K562 (cell line): Measurements from ENCODE around the gene OR14A16. TPM values are rescaled to one million over a fixed set of nuclear protein-coding genes. Genes with fewer than 3 reads are reported as not detected.
A peak's percentile ranks its signal among the peaks of the same experiment; 100 is the strongest.

Source experiments
- FOXJ2 ChIP-seq: fragments of 200-800 bp; sonication (Bioruptor generic); IDR thresholded peaks from 2 replicates; pipeline ENCODE4 v1.6.1; 2016; ENCODE audit warnings: missing genetic modification characterization, missing compliant biosample characterization
- HDAC6 ChIP-seq: IDR thresholded peaks from 2 replicates; pipeline ENCODE4 v1.6.1; 2012; ENCODE audit warnings: low read depth, mild to moderate bottlenecking, control low read depth, inconsistent platforms, low read length, moderate library complexity
- HMGN3 ChIP-seq: IDR thresholded peaks from 2 replicates; pipeline ENCODE4 v1.6.1; 2011; ENCODE audit warnings: borderline replicate concordance, low read depth, mild to moderate bottlenecking, mixed read lengths, low read length; ENCODE audit not compliant: insufficient read length; ENCODE audit errors: extremely low read depth
- HNRNPH1 ChIP-seq: fragments of 200-400 bp; formaldehyde crosslinking; optimal IDR thresholded peaks from 2 replicates; pipeline ENCODE3; 2017; ENCODE audit warnings: low read depth, mild to moderate bottlenecking, low read length, moderate library complexity
- KLF10 ChIP-seq: fragments of 250-450 bp; sonication (Bioruptor Pico); IDR thresholded peaks from 2 replicates; pipeline ENCODE4 v1.6.1; 2021; ENCODE audit warnings: matching md5 sums
- KLF13 ChIP-seq: fragments of 450-650 bp; IDR thresholded peaks from 2 replicates; pipeline ENCODE4 v1.6.1; 2016; ENCODE audit warnings: missing genetic modification characterization, low read depth, mild to moderate bottlenecking, missing compliant biosample characterization, moderate library complexity, borderline replicate concordance
- LCOR ChIP-seq: sonication (generic); formaldehyde crosslinking; IDR thresholded peaks from 2 replicates; pipeline ENCODE4 v1.8.0; 2022; ENCODE audit warnings: mild to moderate bottlenecking, missing genetic modification reagents
- TRIM24 ChIP-seq, 2 experiments: fragments of 450-650 bp; IDR thresholded peaks; 2 replicates each; pipeline ENCODE4 v1.6.1; 2016
- WHSC1 ChIP-seq: IDR thresholded peaks from one replicate; pipeline ENCODE4 v1.6.1; 2012; ENCODE audit warnings: low read length, control low read depth, inconsistent platforms
- ZNF217 ChIP-seq: sonication (generic); formaldehyde crosslinking; IDR thresholded peaks from 2 replicates; pipeline ENCODE4 v1.8.0; 2022; ENCODE audit warnings: mild to moderate bottlenecking, missing genetic modification reagents
- ZNF347 ChIP-seq: fragments of 450-650 bp; formaldehyde crosslinking; IDR thresholded peaks from 2 replicates; pipeline ENCODE4 v1.4.0; 2020; ENCODE audit warnings: low read depth, mild to moderate bottlenecking, moderate library complexity
- ZNF445 ChIP-seq: fragments of 250-450 bp; sonication (Bioruptor Pico); IDR thresholded peaks from 2 replicates; pipeline ENCODE4 v1.4.0; 2020; ENCODE audit warnings: low read depth, mild to moderate bottlenecking, moderate library complexity
- ZNF668 ChIP-seq: fragments of 250-450 bp; sonication (Bioruptor Pico); IDR thresholded peaks from 2 replicates; pipeline ENCODE4 v1.8.0; 2022; ENCODE audit warnings: mild to moderate bottlenecking, inconsistent platforms
- polyA plus RNA-seq, 8 experiments: library from polyadenylated mRNA; depleted of rRNA in 4 of 8; stranded (reverse) in 5 of 8; unstranded in 3 of 8; fragments of >200 nt; fragmentation: Nextera tagmentation in 2 of 8; fragmentation: Illumina TruSeq in 1 of 8; extraction: Ambion mirVana in 2 of 8; extraction: Trizol in 1 of 8; gene quantifications; 2 replicates each; pipeline versions ENCODE4 v1.2.1 to v1.2.3, GENCODE V29; 2011 to 2014; ENCODE audit warnings: inconsistent platforms in 1 of 8, missing spikeins in 1 of 8
- total RNA-seq, 7 experiments: library from RNA; depleted of rRNA in 6 of 7; stranded (reverse); fragments of >200 nt in 6 of 7; fragmentation: Illumina TruSeq in 2 of 7; extraction: Trizol in 2 of 7; gene quantifications; 2 replicates each; pipeline versions ENCODE4 v1.2.1 to v1.2.3, GENCODE V29; 2011 to 2021; ENCODE audit warnings: low replicate concordance in 1 of 7
- TF ChIP-seq, protein P1 (sequence below): fragments of 250-450 bp; sonication (Bioruptor Pico); IDR thresholded peaks from 2 replicates; pipeline ENCODE4 v1.8.0; 2022; ENCODE audit warnings: inconsistent platforms
- TF ChIP-seq, protein P2 (sequence below): fragments of 450-650 bp; formaldehyde crosslinking; IDR thresholded peaks from 2 replicates; pipeline ENCODE4 v1.4.0; 2022; ENCODE audit warnings: mild to moderate bottlenecking, moderate library complexity
- TF ChIP-seq, protein P3 (sequence below): fragments of 450-650 bp; IDR thresholded peaks from 2 replicates; pipeline ENCODE4 v1.6.1; 2018; ENCODE audit warnings: mild to moderate bottlenecking, low read depth; ENCODE audit not compliant: partially characterized antibody
- TF ChIP-seq, protein P4 (sequence below): fragments of 200-800 bp; sonication (Bioruptor generic); IDR thresholded peaks from 2 replicates; pipeline ENCODE4 v1.6.1; 2017; ENCODE audit warnings: missing genetic modification characterization, missing compliant biosample characterization
- TF ChIP-seq, protein P5 (sequence below): fragments of 250-450 bp; sonication (Bioruptor Pico); IDR thresholded peaks from 2 replicates; pipeline ENCODE4 v1.5.0; 2020; ENCODE audit warnings: mild to moderate bottlenecking, borderline replicate concordance

The OR14A16 gene
- total and polyA plus RNA-seq, 9 of the 15 experiments (the other 6 are each of a cell fraction or from before 2014, with no cell fraction given) = not detected

DNA sequence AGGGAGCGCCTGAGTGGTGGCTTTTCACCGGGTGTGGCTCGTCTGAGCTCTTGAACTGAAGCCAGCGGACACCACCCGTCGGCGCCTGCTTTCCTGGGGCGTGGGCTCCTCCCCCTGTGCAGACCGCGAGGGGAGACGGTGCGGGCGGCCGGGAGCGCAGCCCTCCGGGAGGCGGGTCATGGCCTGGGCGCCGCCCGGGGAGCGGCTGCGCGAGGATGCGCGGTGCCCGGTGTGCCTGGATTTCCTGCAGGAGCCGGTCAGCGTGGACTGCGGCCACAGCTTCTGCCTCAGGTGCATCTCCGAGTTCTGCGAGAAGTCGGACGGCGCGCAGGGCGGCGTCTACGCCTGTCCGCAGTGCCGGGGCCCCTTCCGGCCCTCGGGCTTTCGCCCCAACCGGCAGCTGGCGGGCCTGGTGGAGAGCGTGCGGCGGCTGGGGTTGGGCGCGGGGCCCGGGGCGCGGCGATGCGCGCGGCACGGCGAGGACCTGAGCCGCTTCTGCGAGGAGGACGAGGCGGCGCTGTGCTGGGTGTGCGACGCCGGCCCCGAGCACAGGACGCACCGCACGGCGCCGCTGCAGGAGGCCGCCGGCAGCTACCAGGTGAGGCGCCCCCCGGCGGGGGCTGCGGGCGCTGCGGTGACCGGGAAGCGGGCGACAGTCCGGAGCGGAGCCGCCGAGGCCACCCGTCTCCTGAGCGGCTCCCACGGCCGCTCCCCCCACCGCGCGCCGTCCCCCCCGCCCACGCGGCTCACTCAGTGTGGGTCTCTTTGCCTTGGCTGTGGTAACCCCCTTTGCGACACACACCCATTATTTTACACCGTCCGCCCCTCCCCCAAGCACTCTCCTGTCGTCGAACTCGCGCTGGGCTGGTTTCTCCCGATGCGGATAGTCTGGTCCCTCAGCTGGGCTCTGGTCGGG is 33.4 kb upstream of the OR14A16 start, which contains the start of gene TRIM58 (continued):
- TF ChIP-seq, protein P1, sequence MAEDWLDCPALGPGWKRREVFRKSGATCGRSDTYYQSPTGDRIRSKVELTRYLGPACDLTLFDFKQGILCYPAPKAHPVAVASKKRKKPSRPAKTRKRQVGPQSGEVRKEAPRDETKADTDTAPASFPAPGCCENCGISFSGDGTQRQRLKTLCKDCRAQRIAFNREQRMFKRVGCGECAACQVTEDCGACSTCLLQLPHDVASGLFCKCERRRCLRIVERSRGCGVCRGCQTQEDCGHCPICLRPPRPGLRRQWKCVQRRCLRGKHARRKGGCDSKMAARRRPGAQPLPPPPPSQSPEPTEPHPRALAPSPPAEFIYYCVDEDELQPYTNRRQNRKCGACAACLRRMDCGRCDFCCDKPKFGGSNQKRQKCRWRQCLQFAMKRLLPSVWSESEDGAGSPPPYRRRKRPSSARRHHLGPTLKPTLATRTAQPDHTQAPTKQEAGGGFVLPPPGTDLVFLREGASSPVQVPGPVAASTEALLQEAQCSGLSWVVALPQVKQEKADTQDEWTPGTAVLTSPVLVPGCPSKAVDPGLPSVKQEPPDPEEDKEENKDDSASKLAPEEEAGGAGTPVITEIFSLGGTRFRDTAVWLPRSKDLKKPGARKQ = no peak
- TF ChIP-seq TRIM24 (IDR thresholded peaks at IDR 0.05) (no peak), KLF13 (tag) (0 out of 2 replicates have a peak, but pooled peaks have one; percentile 17), FOXJ2 (tag) (no peak), ZNF217 (no peak), ZNF668 (CRISPR knock-in tag) (no peak), HNRNPH1 (no peak), ZNF445 (CRISPR knock-in tag) (no peak), ZNF347 (CRISPR knock-in tag) (no peak), HMGN3 (peak; percentile 38), WHSC1 (no peak), LCOR (peak; percentile 48; the same call in 1 of the 2 replicates), KLF10 (CRISPR knock-in tag) (no peak), HDAC6 (no peak)
- TF ChIP-seq, protein P2, sequence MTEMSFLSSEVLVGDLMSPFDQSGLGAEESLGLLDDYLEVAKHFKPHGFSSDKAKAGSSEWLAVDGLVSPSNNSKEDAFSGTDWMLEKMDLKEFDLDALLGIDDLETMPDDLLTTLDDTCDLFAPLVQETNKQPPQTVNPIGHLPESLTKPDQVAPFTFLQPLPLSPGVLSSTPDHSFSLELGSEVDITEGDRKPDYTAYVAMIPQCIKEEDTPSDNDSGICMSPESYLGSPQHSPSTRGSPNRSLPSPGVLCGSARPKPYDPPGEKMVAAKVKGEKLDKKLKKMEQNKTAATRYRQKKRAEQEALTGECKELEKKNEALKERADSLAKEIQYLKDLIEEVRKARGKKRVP (CRISPR knock-in tag) = no peak
- TF ChIP-seq, protein P3, sequence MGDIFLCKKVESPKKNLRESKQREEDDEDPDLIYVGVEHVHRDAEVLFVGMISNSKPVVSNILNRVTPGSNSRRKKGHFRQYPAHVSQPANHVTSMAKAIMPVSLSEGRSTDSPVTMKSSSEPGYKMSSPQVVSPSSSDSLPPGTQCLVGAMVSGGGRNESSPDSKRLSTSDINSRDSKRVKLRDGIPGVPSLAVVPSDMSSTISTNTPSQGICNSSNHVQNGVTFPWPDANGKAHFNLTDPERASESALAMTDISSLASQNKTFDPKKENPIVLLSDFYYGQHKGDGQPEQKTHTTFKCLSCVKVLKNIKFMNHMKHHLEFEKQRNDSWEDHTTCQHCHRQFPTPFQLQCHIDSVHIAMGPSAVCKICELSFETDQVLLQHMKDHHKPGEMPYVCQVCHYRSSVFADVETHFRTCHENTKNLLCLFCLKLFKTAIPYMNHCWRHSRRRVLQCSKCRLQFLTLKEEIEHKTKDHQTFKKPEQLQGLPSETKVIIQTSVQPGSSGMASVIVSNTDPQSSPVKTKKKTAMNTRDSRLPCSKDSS = no peak
- TF ChIP-seq, protein P4, sequence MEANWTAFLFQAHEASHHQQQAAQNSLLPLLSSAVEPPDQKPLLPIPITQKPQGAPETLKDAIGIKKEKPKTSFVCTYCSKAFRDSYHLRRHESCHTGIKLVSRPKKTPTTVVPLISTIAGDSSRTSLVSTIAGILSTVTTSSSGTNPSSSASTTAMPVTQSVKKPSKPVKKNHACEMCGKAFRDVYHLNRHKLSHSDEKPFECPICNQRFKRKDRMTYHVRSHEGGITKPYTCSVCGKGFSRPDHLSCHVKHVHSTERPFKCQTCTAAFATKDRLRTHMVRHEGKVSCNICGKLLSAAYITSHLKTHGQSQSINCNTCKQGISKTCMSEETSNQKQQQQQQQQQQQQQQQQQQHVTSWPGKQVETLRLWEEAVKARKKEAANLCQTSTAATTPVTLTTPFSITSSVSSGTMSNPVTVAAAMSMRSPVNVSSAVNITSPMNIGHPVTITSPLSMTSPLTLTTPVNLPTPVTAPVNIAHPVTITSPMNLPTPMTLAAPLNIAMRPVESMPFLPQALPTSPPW = peak; percentile 81
- TF ChIP-seq, protein P5, sequence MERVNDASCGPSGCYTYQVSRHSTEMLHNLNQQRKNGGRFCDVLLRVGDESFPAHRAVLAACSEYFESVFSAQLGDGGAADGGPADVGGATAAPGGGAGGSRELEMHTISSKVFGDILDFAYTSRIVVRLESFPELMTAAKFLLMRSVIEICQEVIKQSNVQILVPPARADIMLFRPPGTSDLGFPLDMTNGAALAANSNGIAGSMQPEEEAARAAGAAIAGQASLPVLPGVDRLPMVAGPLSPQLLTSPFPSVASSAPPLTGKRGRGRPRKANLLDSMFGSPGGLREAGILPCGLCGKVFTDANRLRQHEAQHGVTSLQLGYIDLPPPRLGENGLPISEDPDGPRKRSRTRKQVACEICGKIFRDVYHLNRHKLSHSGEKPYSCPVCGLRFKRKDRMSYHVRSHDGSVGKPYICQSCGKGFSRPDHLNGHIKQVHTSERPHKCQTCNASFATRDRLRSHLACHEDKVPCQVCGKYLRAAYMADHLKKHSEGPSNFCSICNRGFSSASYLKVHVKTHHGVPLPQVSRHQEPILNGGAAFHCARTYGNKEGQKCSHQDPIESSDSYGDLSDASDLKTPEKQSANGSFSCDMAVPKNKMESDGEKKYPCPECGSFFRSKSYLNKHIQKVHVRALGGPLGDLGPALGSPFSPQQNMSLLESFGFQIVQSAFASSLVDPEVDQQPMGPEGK (CRISPR knock-in tag) = no peak
